Kidney capillary endothelial cell (primary cell): ENCODE data around the gene SETD3.

Source experiments
- DNase-seq: peaks from one replicate; pipeline ENCODE4 v3.0.0-alpha.2; 2018; ENCODE audit warnings: low spot score

SETD3 gene

GRCh38 chr14:99516871-99517642 is 36.4 kb upstream of the SETD3 start:
- DNase-seq = no peak

GRCh38 chr14:99516156-99516870 is 35.7 kb upstream of the SETD3 start:
- no peak for DNase-seq

- no peak for DNase-seq
Measured at GRCh38 chr14:99515301-99516155, 34.9 kb upstream of the SETD3 start.

GRCh38 chr14:99514552-99515300 is 34.1 kb upstream of the SETD3 start:
- no peak for DNase-seq

GRCh38 chr14:99513946-99514551 is 33.4 kb upstream of the SETD3 start:
- no peak for DNase-seq

- no peak for DNase-seq
Measured at GRCh38 chr14:99513183-99513694, 32.6 kb upstream of the SETD3 start.

- DNase-seq = no peak
Measured at GRCh38 chr14:99512571-99513182, 32.0 kb upstream of the SETD3 start.

- no peak for DNase-seq
Measured at GRCh38 chr14:99512110-99512449, 31.4 kb upstream of the SETD3 start.

GRCh38 chr14:99511421-99512109 is 30.9 kb upstream of the SETD3 start:
- no peak for DNase-seq

GRCh38 chr14:99510556-99511139 is 30.0 kb upstream of the SETD3 start:
- DNase-seq = no peak

- DNase-seq = no peak
Measured at GRCh38 chr14:99509871-99510555, 29.4 kb upstream of the SETD3 start.

GRCh38 chr14:99508896-99509629 is 28.4 kb upstream of the SETD3 start:
- DNase-seq = no peak

- no peak for DNase-seq
Measured at GRCh38 chr14:99507860-99508640, 27.4 kb upstream of the SETD3 start.

- no peak for DNase-seq
Measured at GRCh38 chr14:99506276-99506675, 25.6 kb upstream of the SETD3 start.

GRCh38 chr14:99505089-99505488 is 24.4 kb upstream of the SETD3 start:
- no peak for DNase-seq

GRCh38 chr14:99503848-99504453 is 23.3 kb upstream of the SETD3 start:
- DNase-seq = no peak

GRCh38 chr14:99502989-99503421 is 22.3 kb upstream of the SETD3 start:
- no peak for DNase-seq
